Measurements from ENCODE around the gene TBCD. TPM values are rescaled to one million over a fixed set of nuclear protein-coding genes. Genes with fewer than 3 reads are reported as not detected.

TBCD gene
- total RNA-seq, 1 experiment from 2014 or later: 29.6 TPM

DNA sequence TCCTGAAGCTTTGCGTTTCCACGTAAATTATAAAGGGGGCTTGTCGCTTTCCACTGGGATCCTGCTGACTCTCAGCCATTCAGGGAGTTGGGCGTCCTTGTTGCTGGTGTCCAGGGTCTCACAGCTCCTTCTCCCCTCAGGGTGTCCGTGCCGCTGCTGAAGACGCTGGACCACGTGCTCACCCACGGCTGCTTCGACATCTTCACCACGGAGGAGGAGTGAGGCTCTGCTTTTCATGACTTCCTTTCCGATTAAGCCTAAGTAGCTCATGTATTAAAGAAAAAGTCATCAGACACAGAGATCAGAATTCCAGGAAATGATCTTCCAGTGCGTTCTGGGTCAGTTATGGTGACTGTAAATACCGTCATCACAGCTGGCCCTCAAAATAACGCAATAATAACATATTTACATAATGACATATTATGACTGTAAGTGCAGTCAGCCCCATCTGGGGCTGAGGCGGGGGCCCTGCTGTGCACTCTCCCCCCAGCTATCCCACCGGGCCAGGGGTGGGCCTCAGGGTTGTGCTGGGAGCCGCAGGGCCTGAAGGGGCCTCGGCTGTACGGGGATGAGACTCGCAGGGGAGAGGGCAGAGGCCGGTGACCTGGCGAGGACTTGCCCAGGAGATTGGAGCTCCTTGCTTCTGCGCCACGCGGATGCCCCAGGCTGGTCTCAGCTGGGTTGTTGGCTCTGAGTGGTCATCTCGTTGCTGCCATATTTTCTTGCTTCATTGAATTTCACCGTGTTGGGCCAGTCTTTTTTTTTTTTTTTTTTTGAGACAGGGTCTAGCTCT lies 180.8 kb downstream of the TBCD start:
- Histone ChIP-seq H3K4me1 (ENCODE audit: insufficient read depth, low read length) (peaks cover 15% of the 10 kb centered on the region), H3K9me3 (ENCODE audit: low read length) (no peaks in the 10 kb centered on the region), H3K9me2 (replicated peaks; ENCODE audit: low read length) (no peaks in the 10 kb centered on the region), H4K20me1 (ENCODE audit: low read length) (no peaks in the 10 kb centered on the region), H3K9ac (ENCODE audit: low read length) (peak overlapping the region; percentile 5; the same call in 1 of the 2 replicates), H3F3A (ENCODE audit: low read length, unreplicated experiment) (no peaks in the 10 kb centered on the region), H3K27me3 (ENCODE audit: low read length) (no peaks in the 10 kb centered on the region), H3K36me3 (ENCODE audit: low read depth, low read length) (peaks cover 6% of the 10 kb centered on the region; the same call in 1 of the 2 replicates), H3K27ac (ENCODE audit: low read length) (peak overlapping the region; percentile 66), H3K4me3 (ENCODE audit: low read length) (no peak overlapping the region), H3K4me2 (ENCODE audit: low read length) (peak overlapping the region; percentile 46), H2AFZ (ENCODE audit: low read length) (no peak overlapping the region), H3K79me2 (ENCODE audit: low read length) (no peaks in the 10 kb centered on the region)
- POLR2A ChIA-PET (ENCODE audit: unreplicated experiment): no interaction called here
- intact Hi-C loops (cut with micrococcal nuclease): no loop called here
- CTCF ChIA-PET: no interaction called here
- BruUV-seq (replicated peaks): no TSS peak
- DNase-seq (peak; percentile 77), ATAC-seq (peak; percentile 86)
- TF ChIP-seq, protein P1, sequence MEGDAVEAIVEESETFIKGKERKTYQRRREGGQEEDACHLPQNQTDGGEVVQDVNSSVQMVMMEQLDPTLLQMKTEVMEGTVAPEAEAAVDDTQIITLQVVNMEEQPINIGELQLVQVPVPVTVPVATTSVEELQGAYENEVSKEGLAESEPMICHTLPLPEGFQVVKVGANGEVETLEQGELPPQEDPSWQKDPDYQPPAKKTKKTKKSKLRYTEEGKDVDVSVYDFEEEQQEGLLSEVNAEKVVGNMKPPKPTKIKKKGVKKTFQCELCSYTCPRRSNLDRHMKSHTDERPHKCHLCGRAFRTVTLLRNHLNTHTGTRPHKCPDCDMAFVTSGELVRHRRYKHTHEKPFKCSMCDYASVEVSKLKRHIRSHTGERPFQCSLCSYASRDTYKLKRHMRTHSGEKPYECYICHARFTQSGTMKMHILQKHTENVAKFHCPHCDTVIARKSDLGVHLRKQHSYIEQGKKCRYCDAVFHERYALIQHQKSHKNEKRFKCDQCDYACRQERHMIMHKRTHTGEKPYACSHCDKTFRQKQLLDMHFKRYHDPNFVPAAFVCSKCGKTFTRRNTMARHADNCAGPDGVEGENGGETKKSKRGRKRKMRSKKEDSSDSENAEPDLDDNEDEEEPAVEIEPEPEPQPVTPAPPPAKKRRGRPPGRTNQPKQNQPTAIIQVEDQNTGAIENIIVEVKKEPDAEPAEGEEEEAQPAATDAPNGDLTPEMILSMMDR (conservative IDR thresholded peaks at IDR 0.05; ENCODE audit: low read depth, low read length): no peak
- TF ChIP-seq EZH2phosphoT487 (IDR thresholded peaks at IDR 0.05; ENCODE audit: borderline replicate concordance, low read length) (no peak), EZH2 (IDR thresholded peaks at IDR 0.05; ENCODE audit: low read length, unreplicated experiment) (no peak)

DNA sequence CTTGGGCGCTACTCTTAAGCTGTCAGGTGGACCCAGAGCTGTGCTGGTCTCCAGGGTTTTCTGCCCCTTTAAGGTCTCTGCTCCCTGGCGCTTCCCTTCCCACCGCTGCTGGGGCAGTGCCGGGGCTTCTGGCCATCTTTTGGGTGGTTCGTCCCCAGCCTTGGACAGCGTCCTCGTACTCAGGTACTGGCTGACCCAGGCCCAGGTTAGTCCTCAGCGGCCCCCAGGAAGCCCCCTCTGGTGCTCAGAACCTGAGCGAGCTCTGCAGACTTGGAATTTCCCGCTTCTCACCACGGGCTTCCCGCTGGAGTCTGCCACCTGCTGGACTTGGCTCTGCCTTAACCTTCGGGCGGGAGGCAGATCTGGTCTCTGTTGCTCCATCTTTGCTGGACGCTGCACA lies 182.0 kb downstream of the TBCD start:
- no peak overlapping the region for H2AFZ ChIP-seq (ENCODE audit: low read length)
- H3K9me3 ChIP-seq (ENCODE audit: low read length): no peaks in the 10 kb centered on the region
- POLR2A ChIA-PET (ENCODE audit: unreplicated experiment): no interaction called here
- no peaks in the 10 kb centered on the region for H3K27me3 ChIP-seq (ENCODE audit: low read length)
- H3K79me2 ChIP-seq (ENCODE audit: low read length): no peaks in the 10 kb centered on the region
- CTCF ChIA-PET: no interaction called here
- no peak overlapping the region for H3K4me2 ChIP-seq (ENCODE audit: low read length)
- DNase-seq (no peak), ATAC-seq (no peak)
- H3K9ac ChIP-seq (ENCODE audit: low read length): no peak overlapping the region
- intact Hi-C loops (cut with micrococcal nuclease): no loop called here
- H4K20me1 ChIP-seq (ENCODE audit: low read length): no peaks in the 10 kb centered on the region
- H3K4me1 ChIP-seq (ENCODE audit: insufficient read depth, low read length): peaks cover 15% of the 10 kb centered on the region
- no peaks in the 10 kb centered on the region for H3F3A ChIP-seq (ENCODE audit: low read length, unreplicated experiment)
- no peak overlapping the region for H3K27ac ChIP-seq (ENCODE audit: low read length)
- no peaks in the 10 kb centered on the region for H3K9me2 ChIP-seq (replicated peaks; ENCODE audit: low read length)
- H3K36me3 ChIP-seq (ENCODE audit: low read depth, low read length): peaks cover 6% of the 10 kb centered on the region; the same call in 1 of the 2 replicates
- no peak overlapping the region for H3K4me3 ChIP-seq (ENCODE audit: low read length)
- no TSS peak for BruUV-seq (replicated peaks)
- TF ChIP-seq EZH2phosphoT487 (IDR thresholded peaks at IDR 0.05; ENCODE audit: borderline replicate concordance, low read length): no peak
- TF ChIP-seq, protein P1 (conservative IDR thresholded peaks at IDR 0.05; ENCODE audit: low read depth, low read length): peak; percentile 34
